Measurements from ENCODE around the gene CCDC124. TPM values are rescaled to one million over a fixed set of nuclear protein-coding genes. Genes with fewer than 3 reads are reported as not detected.

Gene CCDC124
- 62.6 and 101 TPM in 2 replicates for total RNA-seq

GRCh38 chr19:17932485-17933338 is at the start of gene CCDC124:
TSS of gene CCDC124 (plus strand) at chr19:17933015. CDS start at chr19:17936421, 3,406 bp downstream.

GRCh38 chr19:17966550-17967256 is 33.9 kb downstream of the CCDC124 start, which contains the start of gene KCNN1:
TSS of gene KCNN1 (plus strand) at chr19:17967107. CDS start at chr19:17973889, 6,782 bp downstream.

Other genes starting within 250 kb of the CCDC124 start
- gene UNC13A, start 244.7 kb upstream of the CCDC124 start, total RNA-seq, result 0.16 and 0.25 TPM in 2 replicates
- gene MAP1S, start 213.5 kb upstream of the CCDC124 start, total RNA-seq, result 40.3 and 45.1 TPM in 2 replicates
- gene FCHO1, start 181.5 kb upstream of the CCDC124 start, total RNA-seq, result 1.3 and 5.4 TPM in 2 replicates
- gene B3GNT3, start 137.9 kb upstream of the CCDC124 start, total RNA-seq, result 0.13 TPM in 1 of 2 replicates, not detected in the other
- gene INSL3, start 111.5 kb upstream of the CCDC124 start, total RNA-seq, result not detected in 2 replicates
- 2.0 and 9.1 TPM in 2 replicates for gene JAK3, start 85.0 kb upstream of the CCDC124 start, total RNA-seq
- 1,802 and 2,236 TPM in 2 replicates for gene RPL18A, start 73.1 kb upstream of the CCDC124 start, total RNA-seq
- not detected in 2 replicates for gene SLC5A5, start 61.1 kb upstream of the CCDC124 start, total RNA-seq
- gene KCNN1, start 34.1 kb downstream of the CCDC124 start, total RNA-seq, result not detected in 2 replicates
- gene ARRDC2, start 75.2 kb downstream of the CCDC124 start, total RNA-seq, result 6.2 and 10.9 TPM in 2 replicates
- gene IL12RB1, start 153.9 kb downstream of the CCDC124 start, total RNA-seq, result not detected in 2 replicates
- gene MAST3, start 164.8 kb downstream of the CCDC124 start, total RNA-seq, result 2.0 and 5.8 TPM in 2 replicates
- gene PIK3R2, start 220.1 kb downstream of the CCDC124 start, total RNA-seq, result 41.9 and 73.3 TPM in 2 replicates
- gene IFI30, start 240.8 kb downstream of the CCDC124 start, total RNA-seq, result 22.2 TPM in 1 of 2 replicates, not detected in the other